Glutamatergic neuron (in vitro differentiated cells): ENCODE results near the gene B4GALT2. TPM values are rescaled to one million over a fixed set of nuclear protein-coding genes. Genes with fewer than 3 reads are reported as not detected.
A peak's percentile ranks its signal among the peaks of the same experiment; 100 is the strongest.

Experiments used
- DNase-seq: peaks from one replicate; pipeline ENCODE4 v3.0.0; 2022
- H3K27ac Mint-ChIP-seq: one replicate; pipeline ENCODE4 v1.8.0; 2020; ENCODE audit warnings: mild to moderate bottlenecking, mixed read lengths, inconsistent platforms; ENCODE audit not compliant: unreplicated experiment
- H3K27me3 Mint-ChIP-seq: one replicate; pipeline ENCODE4 v1.8.0; 2020; ENCODE audit warnings: mild to moderate bottlenecking, moderate library complexity, mixed read lengths, inconsistent platforms; ENCODE audit not compliant: unreplicated experiment
- H3K36me3 Mint-ChIP-seq: one replicate; pipeline ENCODE4 v1.8.0; 2020; ENCODE audit warnings: mild to moderate bottlenecking, mixed read lengths, inconsistent platforms; ENCODE audit not compliant: unreplicated experiment
- H3K4me1 Mint-ChIP-seq: one replicate; pipeline ENCODE4 v1.8.0; 2020; ENCODE audit warnings: mild to moderate bottlenecking, low read depth, mixed read lengths, inconsistent platforms; ENCODE audit not compliant: unreplicated experiment
- H3K4me3 Mint-ChIP-seq: one replicate; pipeline ENCODE4 v1.8.0; 2020; ENCODE audit warnings: mild to moderate bottlenecking, mixed read lengths, inconsistent platforms; ENCODE audit not compliant: unreplicated experiment
- H3K9me3 Mint-ChIP-seq: one replicate; pipeline ENCODE4 v1.8.0; 2020; ENCODE audit warnings: mild to moderate bottlenecking, moderate library complexity, mixed read lengths, inconsistent platforms; ENCODE audit not compliant: unreplicated experiment
- total RNA-seq: library from RNA; stranded (reverse); fragmentation: NEBNext Ultra II Directional; extraction: Animal tissue kit (Norgen Biotek cat#: 25700); gene quantifications from one replicate; pipeline ENCODE4 v1.2.1, GENCODE V29; 2021; ENCODE audit not compliant: unreplicated experiment
- TF ChIP-seq, protein P1 (sequence below): fragments of 200-600 bp; sonication (generic); IDR thresholded peaks from one replicate; pipeline ENCODE4 v1.5.0; 2021; ENCODE audit not compliant: partially characterized antibody, unreplicated experiment

The B4GALT2 gene
- total RNA-seq, 1 donor from 2014 or later, result 45.7 TPM

GRCh38 chr1:43932786-43933385 lies 46.1 kb upstream of the B4GALT2 start:
- Mint-ChIP-seq H3K27ac (peak overlapping the region; percentile 20), H3K9me3 (peaks cover 5% of the 10 kb centered on the region), H3K4me3 (peak overlapping the region; percentile 60), H3K36me3 (peaks cover 7% of the 10 kb centered on the region), H3K4me1 (peaks cover 12% of the 10 kb centered on the region), H3K27me3 (peaks cover 13% of the 10 kb centered on the region)
- DNase-seq, result no peak
- TF ChIP-seq, protein P1, sequence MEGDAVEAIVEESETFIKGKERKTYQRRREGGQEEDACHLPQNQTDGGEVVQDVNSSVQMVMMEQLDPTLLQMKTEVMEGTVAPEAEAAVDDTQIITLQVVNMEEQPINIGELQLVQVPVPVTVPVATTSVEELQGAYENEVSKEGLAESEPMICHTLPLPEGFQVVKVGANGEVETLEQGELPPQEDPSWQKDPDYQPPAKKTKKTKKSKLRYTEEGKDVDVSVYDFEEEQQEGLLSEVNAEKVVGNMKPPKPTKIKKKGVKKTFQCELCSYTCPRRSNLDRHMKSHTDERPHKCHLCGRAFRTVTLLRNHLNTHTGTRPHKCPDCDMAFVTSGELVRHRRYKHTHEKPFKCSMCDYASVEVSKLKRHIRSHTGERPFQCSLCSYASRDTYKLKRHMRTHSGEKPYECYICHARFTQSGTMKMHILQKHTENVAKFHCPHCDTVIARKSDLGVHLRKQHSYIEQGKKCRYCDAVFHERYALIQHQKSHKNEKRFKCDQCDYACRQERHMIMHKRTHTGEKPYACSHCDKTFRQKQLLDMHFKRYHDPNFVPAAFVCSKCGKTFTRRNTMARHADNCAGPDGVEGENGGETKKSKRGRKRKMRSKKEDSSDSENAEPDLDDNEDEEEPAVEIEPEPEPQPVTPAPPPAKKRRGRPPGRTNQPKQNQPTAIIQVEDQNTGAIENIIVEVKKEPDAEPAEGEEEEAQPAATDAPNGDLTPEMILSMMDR, result no peak

- peaks cover 17% of the 10 kb centered on the region for H3K27me3 Mint-ChIP-seq
Observed at GRCh38 chr1:43933386-43934100, 45.5 kb upstream of the B4GALT2 start, which contains the start of gene ARTN. Gene ARTN (plus strand): TSS chr1:43933801. CDS start chr1:43935657, 1,856 bp downstream.

DNA sequence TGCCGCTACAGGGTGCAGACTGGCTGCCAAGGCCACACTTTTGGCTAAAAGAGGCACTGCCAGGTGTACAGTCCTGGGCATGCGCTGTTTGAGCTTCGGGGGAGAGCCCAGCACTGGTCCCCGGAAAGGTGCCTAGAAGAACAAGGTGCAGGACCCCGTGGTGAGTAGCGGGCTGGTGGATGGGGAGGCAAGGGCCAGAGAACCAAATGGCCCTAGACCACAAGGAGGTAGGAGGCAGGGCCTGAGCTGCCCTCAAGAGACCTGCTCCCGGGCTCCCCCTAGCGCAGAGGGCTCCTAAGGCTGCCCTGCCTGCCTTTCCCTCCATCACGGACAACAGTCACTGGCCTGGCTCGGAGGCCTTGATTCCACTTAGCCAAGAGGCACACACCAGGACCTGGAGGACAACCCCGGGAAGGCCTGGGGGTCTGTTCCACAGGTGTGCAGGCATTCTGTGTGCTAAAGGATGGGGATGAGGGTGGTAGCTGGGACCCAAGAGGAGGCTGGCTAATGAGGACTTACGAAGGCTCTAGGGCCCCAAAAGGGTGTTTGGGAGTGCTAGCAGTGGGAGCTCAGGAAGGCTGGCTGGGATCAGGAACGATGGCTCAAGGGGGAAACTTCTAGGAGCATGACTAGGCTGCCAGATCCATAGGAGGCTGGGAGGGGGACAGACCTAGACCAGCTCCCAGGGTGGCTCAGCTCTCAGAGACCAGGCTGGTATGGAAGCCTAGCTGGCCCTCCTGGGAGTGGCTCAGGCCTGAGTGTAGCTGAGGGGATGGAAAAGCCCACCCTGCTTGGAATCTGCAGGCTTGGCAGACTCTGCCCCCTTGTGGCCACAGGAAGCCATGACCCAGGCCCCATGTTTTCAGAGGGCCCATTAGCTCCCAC lies 44.7 kb upstream of the B4GALT2 start:
- peaks cover 19% of the 10 kb centered on the region for H3K4me1 Mint-ChIP-seq
- H3K4me3 Mint-ChIP-seq, result peak overlapping the region; percentile 20
- peaks cover 7% of the 10 kb centered on the region for H3K36me3 Mint-ChIP-seq
- H3K27ac Mint-ChIP-seq, result no peak overlapping the region
- peaks cover 17% of the 10 kb centered on the region for H3K27me3 Mint-ChIP-seq
- TF ChIP-seq, protein P1, result peak; percentile 93
- DNase-seq, result peak; percentile 83
- H3K9me3 Mint-ChIP-seq, result peaks cover 8% of the 10 kb centered on the region

More at GRCh38 chr1:43933386-43934100, 45.5 kb upstream of the B4GALT2 start, which contains the start of gene ARTN:
- Mint-ChIP-seq H3K9me3 (peaks cover 8% of the 10 kb centered on the region), H3K36me3 (peaks cover 7% of the 10 kb centered on the region), H3K27ac (peak within 1 kb of the TSS; percentile 20), H3K4me3 (peak within 1 kb of the TSS; percentile 60), H3K4me1 (peaks cover 17% of the 10 kb centered on the region)
- no peak for DNase-seq
- TF ChIP-seq, protein P1, result no peak

DNA sequence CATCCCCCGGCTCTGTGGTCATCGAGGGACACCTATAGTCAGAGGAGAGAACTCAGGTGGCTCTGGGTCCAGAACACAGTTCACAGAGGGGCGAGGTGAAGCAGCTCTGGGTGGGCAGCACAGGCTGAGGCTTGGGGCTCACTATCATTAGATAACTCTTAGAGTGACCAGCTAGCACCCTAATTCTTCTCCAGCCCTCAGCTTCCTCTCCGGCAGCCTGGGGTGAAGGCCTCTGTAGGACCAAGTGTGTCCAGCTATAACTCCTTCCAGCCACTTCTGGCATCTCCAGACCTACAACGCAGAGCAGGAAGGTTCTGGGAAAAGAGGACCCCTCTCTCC lies 44.1 kb upstream of the B4GALT2 start:
- peaks cover 19% of the 10 kb centered on the region for H3K4me1 Mint-ChIP-seq

More for the DNA sequence above, 44.1 kb upstream of the B4GALT2 start:
- Mint-ChIP-seq H3K27me3 (peaks cover 21% of the 10 kb centered on the region), H3K36me3 (peaks cover 12% of the 10 kb centered on the region), H3K9me3 (peaks cover 8% of the 10 kb centered on the region), H3K4me3 (no peak overlapping the region), H3K27ac (no peak overlapping the region)
- TF ChIP-seq, protein P1, result peak; percentile 45
- DNase-seq, result no peak
